OCI-LY7 (cell line): ENCODE results near the gene GRK4. TPM values are rescaled to one million over a fixed set of nuclear protein-coding genes. Genes with fewer than 3 reads are reported as not detected.

Experiments
- BruUV-seq: library from RNA; stranded (reverse); fragments of 400-500 nt; replicated peaks from 2 replicates; lab custom pipeline; 2021; lab: Mats Ljungman, UMichigan
- CTCF ChIA-PET: fragments of 300-600 bp; sonication (Branson Sonifier 250); formaldehyde crosslinking; loops from one replicate; lab custom pipeline; 2022; ENCODE audit warnings: antibody characterized with exemption; ENCODE audit not compliant: unreplicated experiment; lab: Charles Lee
- POLR2A ChIA-PET: fragments of 300-600 bp; sonication (Branson Sonifier 250); formaldehyde crosslinking; loops from one replicate; lab custom pipeline; 2022; ENCODE audit warnings: antibody characterized with exemption; lab: Charles Lee
- DNase-seq: peaks from one replicate; pipeline ENCODE4 v3.0.0-alpha.2; 2015; ENCODE audit warnings: low spot score
- H2AFZ ChIP-seq: fragments of 200-600 bp; sonication (generic), shearing (Covaris generic); 2 replicates; pipeline ENCODE4 v1.6.1; 2014; ENCODE audit warnings: mild to moderate bottlenecking, antibody characterized with exemption, low read length, moderate library complexity
- H3K27ac ChIP-seq: fragments of 200-600 bp; sonication (generic); 2 replicates; pipeline ENCODE4 v1.5.1; 2014; ENCODE audit warnings: mixed run types, low read depth, mild to moderate bottlenecking, moderate library complexity, low read length, inconsistent platforms; ENCODE audit not compliant: poor library complexity, severe bottlenecking
- H3K36me3 ChIP-seq: fragments of 200-600 bp; sonication (generic); 2 replicates; pipeline ENCODE4 v1.6.1; 2014; ENCODE audit warnings: mild to moderate bottlenecking, antibody characterized with exemption, low read length, moderate library complexity, mixed read lengths; ENCODE audit not compliant: insufficient read depth
- H3K4me1 ChIP-seq: fragments of 200-600 bp; sonication (generic); 2 replicates; pipeline ENCODE4 v1.5.1; 2014; ENCODE audit warnings: mild to moderate bottlenecking, low read length; ENCODE audit not compliant: insufficient read depth, poor library complexity, severe bottlenecking
- H3K4me2 ChIP-seq: fragments of 200-600 bp; sonication (generic); 2 replicates; pipeline ENCODE4 v1.6.1; 2014; ENCODE audit warnings: mild to moderate bottlenecking, low read length
- H3K4me3 ChIP-seq: fragments of 200-600 bp; sonication (generic); 2 replicates; pipeline ENCODE4 v1.5.1; 2014; ENCODE audit warnings: mild to moderate bottlenecking, low read depth, low read length; ENCODE audit not compliant: poor library complexity, severe bottlenecking
- H3K79me2 ChIP-seq: fragments of 200-600 bp; sonication (generic); 2 replicates; pipeline ENCODE4 v1.6.1; 2016; ENCODE audit warnings: low read depth, mild to moderate bottlenecking, low read length, moderate library complexity, mixed read lengths; ENCODE audit not compliant: insufficient read depth
- H3K9me2 ChIP-seq: fragments of 200-600 bp; sonication (generic); 2 replicates; pipeline ENCODE4 v1.6.1; 2016; ENCODE audit warnings: mild to moderate bottlenecking, low read length, mixed read lengths; ENCODE audit not compliant: insufficient read depth
- H3K9me3 ChIP-seq: fragments of 200-600 bp; sonication (generic); 2 replicates; pipeline ENCODE4 v1.6.1; 2014; ENCODE audit warnings: mild to moderate bottlenecking, mixed run types, low read length, mixed read lengths
- H4K20me1 ChIP-seq: fragments of 200-600 bp; sonication (generic); 2 replicates; pipeline ENCODE4 v1.6.1; 2014; ENCODE audit warnings: mild to moderate bottlenecking, antibody characterized with exemption, low read length, moderate library complexity, mixed read lengths; ENCODE audit not compliant: insufficient read depth
- EZH2phosphoT487 ChIP-seq: fragments of 200-600 bp; sonication (generic); IDR thresholded peaks from 2 replicates; pipeline ENCODE4 v1.6.1; 2018; ENCODE audit warnings: low read depth, borderline replicate concordance, mild to moderate bottlenecking, mixed run types, antibody characterized with exemption, low read length, moderate library complexity, mixed read lengths
- intact Hi-C: fragments of 100-400 bp; cut with micrococcal nuclease; formaldehyde crosslinking; loops from one replicate; pipeline ENCODE4 v1.10.0; 2022; ENCODE audit not compliant: unreplicated experiment
- total RNA-seq, 2 experiments: library from RNA; depleted of rRNA in 1 of 2; stranded (reverse); fragments of >200 nt in 1 of 2; shearing (Covaris generic) in 1 of 2; gene quantifications; 2 replicates each; pipeline ENCODE4 v1.2.3, GENCODE V29; 2014 to 2022
- TF ChIP-seq, protein P1 (sequence below): fragments of 200-600 bp; sonication (generic); conservative IDR thresholded peaks from 2 replicates; pipeline ENCODE4 v1.5.1; 2014; ENCODE audit warnings: mild to moderate bottlenecking, antibody characterized with exemption, low read length, moderate library complexity, mixed read lengths

Gene GRK4
- total RNA-seq, 2 experiments from 2014 or later = 6.5 to 9.1 TPM

DNA sequence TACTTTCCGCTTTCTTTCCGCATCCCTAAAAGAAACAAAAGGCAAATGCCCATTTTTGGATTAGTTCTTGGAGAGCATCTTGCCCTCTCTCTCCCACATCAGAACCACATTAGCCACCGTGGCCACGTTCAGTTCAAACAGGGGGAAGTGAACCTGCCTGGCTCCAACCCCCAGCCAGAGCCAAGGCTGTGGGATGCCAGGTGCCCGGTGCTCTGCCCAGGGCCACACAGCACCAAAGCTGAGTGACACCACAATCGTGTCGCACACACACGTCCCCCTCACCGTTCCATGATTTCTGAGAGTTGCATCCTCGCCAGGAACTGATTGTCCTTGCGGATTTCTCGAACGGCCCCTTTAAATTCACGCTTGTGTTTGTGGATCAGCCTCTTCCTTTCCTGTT is 24.5 kb upstream of the GRK4 start:
- Histone ChIP-seq H3K9me3 (no peaks in the 10 kb centered on the region), H3K27ac (no peak overlapping the region), H4K20me1 (no peaks in the 10 kb centered on the region), H3K4me3 (no peak overlapping the region), H3K4me2 (no peak overlapping the region), H3K36me3 (peaks cover 78% of the 10 kb centered on the region), H3K4me1 (peaks cover 27% of the 10 kb centered on the region), H3K79me2 (no peaks in the 10 kb centered on the region), H2AFZ (no peak overlapping the region), H3K9me2 (no peaks in the 10 kb centered on the region)
- DNase-seq = no peak
- no TSS peak for BruUV-seq
- POLR2A ChIA-PET = no interaction called here
- intact Hi-C loops = loop anchor here (10.0 kb wide), 1 partner anchor 474 kb away; the partner anchor contains the start of gene RNF4
- CTCF ChIA-PET = no interaction called here
- TF ChIP-seq, protein P1, sequence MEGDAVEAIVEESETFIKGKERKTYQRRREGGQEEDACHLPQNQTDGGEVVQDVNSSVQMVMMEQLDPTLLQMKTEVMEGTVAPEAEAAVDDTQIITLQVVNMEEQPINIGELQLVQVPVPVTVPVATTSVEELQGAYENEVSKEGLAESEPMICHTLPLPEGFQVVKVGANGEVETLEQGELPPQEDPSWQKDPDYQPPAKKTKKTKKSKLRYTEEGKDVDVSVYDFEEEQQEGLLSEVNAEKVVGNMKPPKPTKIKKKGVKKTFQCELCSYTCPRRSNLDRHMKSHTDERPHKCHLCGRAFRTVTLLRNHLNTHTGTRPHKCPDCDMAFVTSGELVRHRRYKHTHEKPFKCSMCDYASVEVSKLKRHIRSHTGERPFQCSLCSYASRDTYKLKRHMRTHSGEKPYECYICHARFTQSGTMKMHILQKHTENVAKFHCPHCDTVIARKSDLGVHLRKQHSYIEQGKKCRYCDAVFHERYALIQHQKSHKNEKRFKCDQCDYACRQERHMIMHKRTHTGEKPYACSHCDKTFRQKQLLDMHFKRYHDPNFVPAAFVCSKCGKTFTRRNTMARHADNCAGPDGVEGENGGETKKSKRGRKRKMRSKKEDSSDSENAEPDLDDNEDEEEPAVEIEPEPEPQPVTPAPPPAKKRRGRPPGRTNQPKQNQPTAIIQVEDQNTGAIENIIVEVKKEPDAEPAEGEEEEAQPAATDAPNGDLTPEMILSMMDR = no peak
- TF ChIP-seq EZH2phosphoT487 = no peak

DNA sequence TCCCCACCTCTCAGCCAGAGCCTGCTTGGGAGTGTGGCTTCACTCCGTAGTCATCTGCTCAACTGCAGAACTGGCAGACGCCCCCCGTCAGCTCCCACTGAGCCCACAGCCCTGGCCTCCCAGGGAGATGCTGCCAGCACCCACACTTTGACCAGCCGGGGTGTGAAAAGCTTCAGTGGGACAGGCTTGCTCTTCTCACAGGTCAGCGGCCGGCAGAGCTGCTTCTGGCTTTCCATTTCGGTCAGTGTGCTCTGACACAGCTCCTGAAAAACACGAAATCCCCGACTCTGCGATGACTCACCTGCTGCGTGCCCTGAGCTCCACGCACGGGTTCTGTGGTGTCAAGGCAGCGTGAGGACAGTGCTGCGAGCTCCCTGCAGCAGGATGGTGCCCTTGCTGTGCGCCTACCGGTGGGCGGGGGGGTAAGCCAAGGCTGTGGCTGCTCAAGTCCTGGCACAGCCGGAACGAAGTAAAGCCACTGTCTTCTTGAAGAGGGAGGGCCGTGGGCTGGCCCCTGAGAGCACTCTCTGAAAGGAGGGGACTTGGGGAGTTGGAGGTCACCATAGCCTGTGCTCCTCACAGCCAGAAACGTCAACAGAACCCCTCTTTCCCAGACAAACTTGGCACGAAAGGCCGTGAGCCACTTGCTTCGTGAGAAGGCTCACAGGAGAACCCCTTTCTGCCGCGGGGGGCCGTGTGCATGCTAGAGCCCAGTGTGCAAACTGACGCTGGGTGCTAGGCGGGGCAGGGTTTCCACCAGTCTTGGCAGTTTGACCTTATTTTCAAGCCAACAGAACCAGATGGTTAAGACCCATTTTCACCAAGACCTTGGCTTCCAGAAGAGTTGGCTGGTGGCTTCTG is 23.8 kb upstream of the GRK4 start:
- Histone ChIP-seq H3K36me3 (peaks cover 84% of the 10 kb centered on the region), H3K27ac (no peak overlapping the region), H4K20me1 (no peaks in the 10 kb centered on the region), H3K9me2 (no peaks in the 10 kb centered on the region), H3K79me2 (no peaks in the 10 kb centered on the region), H2AFZ (no peak overlapping the region), H3K4me3 (no peak overlapping the region), H3K9me3 (no peaks in the 10 kb centered on the region), H3K4me2 (no peak overlapping the region), H3K4me1 (peaks cover 27% of the 10 kb centered on the region)
- no peak for DNase-seq
- POLR2A ChIA-PET = no interaction called here
- intact Hi-C loops = loop anchor here (10.0 kb wide), 1 partner anchor 475 kb away; the partner anchor contains the start of gene RNF4
- CTCF ChIA-PET = no interaction called here
- no TSS peak for BruUV-seq
- TF ChIP-seq EZH2phosphoT487 = no peak
- TF ChIP-seq, protein P1 = no peak
